Esophagus muscularis mucosa (tissue), 4 donors: ENCODE results near the gene POSTN. TPM values are rescaled to one million over a fixed set of nuclear protein-coding genes. Genes with fewer than 3 reads are reported as not detected.

ENCODE experiments used
- DNase-seq: peaks from one replicate; pipeline ENCODE4 v3.0.0-alpha.2; 2017; ENCODE audit errors: extremely low spot score
- H3K27ac ChIP-seq, 4 donors: fragments of 200-600 bp; sonication (generic); replicated peaks in 1 of 4; 1 replicate in 3 of 4; 2 replicates in 1 of 4; pipeline ENCODE4 v1.5.1; 2016 to 2019; ENCODE audit warnings: mild to moderate bottlenecking in 1 of 4
- H3K27me3 ChIP-seq, 4 donors: fragments of 200-600 bp; sonication (generic); one replicate each; pipeline versions ENCODE4 v1.5.1 to v1.6.0; 2016 to 2019
- H3K36me3 ChIP-seq, 4 donors: fragments of 200-600 bp; sonication (generic); one replicate each; pipeline ENCODE4 v1.5.1; 2016 to 2019
- H3K4me1 ChIP-seq, 4 donors: fragments of 200-600 bp; sonication (generic); one replicate each; pipeline ENCODE4 v1.5.1; 2016 to 2019
- H3K4me3 ChIP-seq, 4 donors: fragments of 200-600 bp; sonication (generic); 1 replicate in 2 of 4; 2 replicates in 2 of 4; pipeline ENCODE4 v1.5.1; 2016 to 2019; ENCODE audit warnings: mild to moderate bottlenecking in 4 of 4, moderate library complexity in 1 of 4
- H3K9me3 ChIP-seq, 4 donors: fragments of 200-600 bp; sonication (generic); 1 replicate in 3 of 4; 2 replicates in 1 of 4; pipeline ENCODE4 v1.5.1; 2016 to 2019
- EP300 ChIP-seq: sonication (generic); formaldehyde crosslinking; IDR thresholded peaks from one replicate; pipeline ENCODE4 v1.6.1; 2017; ENCODE audit warnings: antibody characterized with exemption
- POLR2A ChIP-seq: fragments of 450-650 bp; IDR thresholded peaks from one replicate; pipeline ENCODE4 v1.6.1; 2017; ENCODE audit warnings: antibody characterized with exemption, moderate library complexity, mild to moderate bottlenecking, low read depth
- POLR2AphosphoS5 ChIP-seq, 2 donors: sonication (generic); formaldehyde crosslinking; IDR thresholded peaks; one replicate each; pipeline ENCODE4 v1.6.1; 2017; ENCODE audit warnings: antibody characterized with exemption in 2 of 2
- WGBS: methylation state at CpG from one replicate; pipeline ENCODE4 v1.1.5; 2018; 5-methylcytosine and 5-hydroxymethylcytosine counted together
- intact Hi-C: fragments of 100-400 bp; cut with DNase I; formaldehyde crosslinking; loops from one replicate; pipeline ENCODE4 v1.15.1; 2023
- total RNA-seq, 4 donors: library from RNA; depleted of rRNA; stranded (reverse); fragments of >200 nt; gene quantifications; one replicate each; pipeline versions ENCODE4 v1.1.0 to v1.2.1, GENCODE V29; 2016
- TF ChIP-seq, protein P1 (sequence below), 3 experiments: fragments of 200-600 bp in 2 of 3; fragments of 450-650 bp in 1 of 3; sonication (generic) in 2 of 3; IDR thresholded peaks; one replicate each; pipeline ENCODE4 v1.5.1; 2017 to 2019; ENCODE audit warnings: antibody characterized with exemption in 3 of 3, mild to moderate bottlenecking in 2 of 3, moderate library complexity in 1 of 3

POSTN gene
- total RNA-seq, 4 donors from 2014 or later, result 21.6 to 81.7 (median 50.2) TPM

DNA sequence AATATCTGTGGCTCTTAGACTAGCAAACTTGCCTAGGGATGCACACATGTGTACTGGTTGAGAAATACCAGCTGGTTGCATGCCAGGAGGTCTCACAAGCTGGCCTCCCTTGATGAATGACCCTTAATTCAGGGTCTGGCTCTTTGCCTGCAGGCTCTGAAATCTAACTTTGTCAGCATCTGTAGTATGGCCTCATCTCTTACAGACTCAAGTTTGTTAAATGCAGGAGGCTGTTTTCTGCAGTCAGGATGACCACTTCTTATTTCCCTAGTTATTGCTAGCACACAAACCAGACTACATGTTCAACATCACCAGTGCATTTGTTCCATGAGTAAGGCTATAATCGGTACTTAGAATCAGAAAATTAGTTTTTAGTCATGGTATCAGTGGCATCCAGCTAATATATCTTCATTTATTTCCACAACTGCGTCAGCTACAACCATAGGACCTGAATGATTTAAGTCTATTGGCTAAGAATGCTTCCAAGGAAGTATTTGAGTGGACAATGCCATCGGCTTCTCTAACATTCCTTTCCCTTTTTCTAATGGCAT, 23.3 kb upstream of the POSTN start:
- no peak for TF ChIP-seq POLR2A
- TF ChIP-seq, protein P1, sequence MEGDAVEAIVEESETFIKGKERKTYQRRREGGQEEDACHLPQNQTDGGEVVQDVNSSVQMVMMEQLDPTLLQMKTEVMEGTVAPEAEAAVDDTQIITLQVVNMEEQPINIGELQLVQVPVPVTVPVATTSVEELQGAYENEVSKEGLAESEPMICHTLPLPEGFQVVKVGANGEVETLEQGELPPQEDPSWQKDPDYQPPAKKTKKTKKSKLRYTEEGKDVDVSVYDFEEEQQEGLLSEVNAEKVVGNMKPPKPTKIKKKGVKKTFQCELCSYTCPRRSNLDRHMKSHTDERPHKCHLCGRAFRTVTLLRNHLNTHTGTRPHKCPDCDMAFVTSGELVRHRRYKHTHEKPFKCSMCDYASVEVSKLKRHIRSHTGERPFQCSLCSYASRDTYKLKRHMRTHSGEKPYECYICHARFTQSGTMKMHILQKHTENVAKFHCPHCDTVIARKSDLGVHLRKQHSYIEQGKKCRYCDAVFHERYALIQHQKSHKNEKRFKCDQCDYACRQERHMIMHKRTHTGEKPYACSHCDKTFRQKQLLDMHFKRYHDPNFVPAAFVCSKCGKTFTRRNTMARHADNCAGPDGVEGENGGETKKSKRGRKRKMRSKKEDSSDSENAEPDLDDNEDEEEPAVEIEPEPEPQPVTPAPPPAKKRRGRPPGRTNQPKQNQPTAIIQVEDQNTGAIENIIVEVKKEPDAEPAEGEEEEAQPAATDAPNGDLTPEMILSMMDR (IDR thresholded peaks at IDR 0.05), result no peak
- no peak for TF ChIP-seq EP300
- TF ChIP-seq POLR2AphosphoS5 (IDR thresholded peaks at IDR 0.05), result no peak
- no peaks in the 10 kb centered on the region for H3K27me3 ChIP-seq
- H3K27ac ChIP-seq, result no peak overlapping the region
- H3K9me3 ChIP-seq, result no peaks in the 10 kb centered on the region
- intact Hi-C loops, result no loop called here
- no peak overlapping the region for H3K4me3 ChIP-seq
- H3K4me1 ChIP-seq, result peaks cover 0 to 16% (median 6%) of the 10 kb centered on the region in 4 donors
- no peak for DNase-seq
- no peaks in the 10 kb centered on the region for H3K36me3 ChIP-seq
- 79% methylated on average over 3 of the region's 3 CpGs for WGBS

DNA sequence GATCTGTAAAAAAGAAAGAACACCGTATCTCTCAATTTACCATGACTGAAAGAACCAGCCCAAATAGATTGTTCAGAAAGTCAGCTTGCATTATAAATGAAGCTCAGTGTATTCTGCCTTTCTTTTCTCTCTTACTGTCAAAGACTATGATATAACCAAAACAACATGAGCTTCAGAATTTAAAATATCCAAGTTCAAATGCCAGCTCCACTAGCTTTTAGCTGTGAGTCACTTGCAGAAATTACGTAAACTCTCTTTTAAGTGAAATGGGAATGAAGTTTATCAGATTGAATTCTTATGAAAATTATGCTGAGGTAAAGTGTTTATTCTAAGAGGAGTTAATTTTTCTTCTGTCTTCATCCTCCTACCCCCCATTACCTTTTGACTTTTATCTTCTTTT, 20.0 kb upstream of the POSTN start:
- 34% methylated on average over 2 of the region's 2 CpGs for WGBS
- intact Hi-C loops, result no loop called here
- H3K4me3 ChIP-seq, result no peak overlapping the region
- peaks cover 0 to 19% (median 6%) of the 10 kb centered on the region in 4 donors for H3K4me1 ChIP-seq
- H3K27me3 ChIP-seq, result no peaks in the 10 kb centered on the region
- DNase-seq, result no peak
- no peak overlapping the region for H3K27ac ChIP-seq
- H3K9me3 ChIP-seq, result no peaks in the 10 kb centered on the region
- no peaks in the 10 kb centered on the region for H3K36me3 ChIP-seq
- TF ChIP-seq, protein P1 (IDR thresholded peaks at IDR 0.05), result no peak
- TF ChIP-seq EP300 (no peak), POLR2AphosphoS5 (IDR thresholded peaks at IDR 0.05) (no peak), POLR2A (no peak)

DNA sequence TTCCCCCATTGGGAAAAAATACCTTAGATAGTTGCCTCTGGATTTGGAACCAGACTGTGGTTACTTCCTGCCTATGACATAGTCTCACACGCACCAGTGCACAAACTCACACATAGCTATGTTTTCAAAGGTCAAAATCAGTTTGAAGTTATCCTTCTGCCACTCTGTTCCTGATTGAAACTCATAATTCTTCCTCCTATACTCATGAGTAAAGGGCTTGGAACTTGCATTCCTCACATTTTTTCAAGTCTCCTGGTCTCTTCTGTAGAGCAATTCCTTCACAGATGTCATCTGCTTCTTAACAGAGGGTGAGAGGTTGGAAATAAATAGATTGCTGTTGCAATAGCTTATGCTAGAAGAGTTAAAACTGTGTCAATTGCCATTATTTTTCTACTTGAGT, 18.6 kb upstream of the POSTN start:
- Histone ChIP-seq H3K4me3 (no peak overlapping the region), H3K9me3 (no peaks in the 10 kb centered on the region), H3K36me3 (no peaks in the 10 kb centered on the region), H3K4me1 (peaks cover 0 to 19% (median 6%) of the 10 kb centered on the region in 4 donors), H3K27ac (no peak overlapping the region), H3K27me3 (no peaks in the 10 kb centered on the region)
- WGBS, result 29% methylated on average over 1 of the region's 1 CpG
- intact Hi-C loops, result no loop called here
- no peak for TF ChIP-seq EP300
- TF ChIP-seq POLR2AphosphoS5 (IDR thresholded peaks at IDR 0.05), result no peak
- TF ChIP-seq, protein P1 (IDR thresholded peaks at IDR 0.05), result no peak
- TF ChIP-seq POLR2A, result no peak
- no peak for DNase-seq

DNA sequence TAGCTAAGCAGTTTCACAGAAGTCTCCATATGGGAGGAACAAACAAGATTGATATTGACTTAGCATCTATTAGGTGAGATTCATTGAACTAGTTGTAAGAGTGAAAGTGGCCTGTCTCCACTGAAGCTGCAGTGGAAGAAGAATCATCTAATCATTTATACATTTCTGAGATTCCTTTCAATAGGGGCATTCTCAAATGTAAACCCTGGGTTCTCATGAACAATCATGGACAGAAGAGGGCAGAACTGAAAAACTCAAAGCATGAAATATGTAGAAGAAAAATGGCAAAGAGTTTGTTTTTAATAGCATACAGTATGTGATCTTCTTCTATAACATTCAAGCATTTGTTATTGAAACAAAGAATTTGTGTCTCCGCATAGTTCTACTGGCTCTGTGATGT, 17.6 kb upstream of the POSTN start:
- Histone ChIP-seq H3K27me3 (no peaks in the 10 kb centered on the region), H3K9me3 (no peaks in the 10 kb centered on the region), H3K4me1 (peaks cover 0 to 19% (median 6%) of the 10 kb centered on the region in 4 donors), H3K27ac (no peak overlapping the region), H3K36me3 (no peaks in the 10 kb centered on the region), H3K4me3 (no peak overlapping the region)
- TF ChIP-seq EP300 (no peak), POLR2A (no peak), POLR2AphosphoS5 (IDR thresholded peaks at IDR 0.05) (no peak)
- TF ChIP-seq, protein P1 (IDR thresholded peaks at IDR 0.05), result no peak
- DNase-seq, result no peak
- intact Hi-C loops, result no loop called here
- 95% methylated on average over 1 of the region's 1 CpG for WGBS

DNA sequence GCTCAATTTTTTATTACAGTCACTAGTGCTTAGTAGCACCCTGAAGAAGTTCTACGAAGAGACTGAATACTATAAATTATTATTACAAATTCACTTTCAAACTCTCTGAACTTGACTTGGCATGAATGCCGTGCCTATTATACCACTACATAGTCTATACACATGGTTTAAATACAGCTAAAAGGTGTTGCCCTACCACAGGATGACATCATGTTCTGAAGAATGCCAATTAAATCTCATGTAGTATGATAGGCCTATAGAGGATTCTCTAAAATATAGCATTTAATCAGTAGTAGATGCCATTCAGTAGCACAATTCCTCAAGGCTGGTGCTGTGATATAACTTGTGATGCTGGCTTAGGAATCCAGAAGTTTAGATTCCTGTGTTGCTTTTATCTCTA, 16.7 kb upstream of the POSTN start:
- H3K4me3 ChIP-seq, result no peak overlapping the region
- WGBS, result 83% methylated on average over 2 of the region's 2 CpGs
- TF ChIP-seq POLR2AphosphoS5 (IDR thresholded peaks at IDR 0.05) (no peak), EP300 (no peak), POLR2A (no peak)
- TF ChIP-seq, protein P1 (IDR thresholded peaks at IDR 0.05), result no peak
- H3K4me1 ChIP-seq, result peaks cover 0 to 19% (median 6%) of the 10 kb centered on the region in 4 donors
- H3K9me3 ChIP-seq, result no peaks in the 10 kb centered on the region
- no peak for DNase-seq
- intact Hi-C loops, result no loop called here
- H3K27me3 ChIP-seq, result no peaks in the 10 kb centered on the region
- H3K36me3 ChIP-seq, result no peaks in the 10 kb centered on the region
- H3K27ac ChIP-seq, result no peak overlapping the region
